A549 treated with RU486 at 1 μM for 4 hours (cell line): Measurements from ENCODE around the gene ARHGAP11A. TPM values are rescaled to one million over a fixed set of nuclear protein-coding genes. Genes with fewer than 3 reads are reported as not detected.

ENCODE experiments used
- total RNA-seq: library from RNA; stranded (reverse); fragments of 200-300 nt; extraction: Qiagen RNA extraction; gene quantifications from 5 replicates; pipeline ENCODE4 v1.2.3, GENCODE V29; 2022; ENCODE audit warnings: low read depth

The ARHGAP11A gene, protein sequence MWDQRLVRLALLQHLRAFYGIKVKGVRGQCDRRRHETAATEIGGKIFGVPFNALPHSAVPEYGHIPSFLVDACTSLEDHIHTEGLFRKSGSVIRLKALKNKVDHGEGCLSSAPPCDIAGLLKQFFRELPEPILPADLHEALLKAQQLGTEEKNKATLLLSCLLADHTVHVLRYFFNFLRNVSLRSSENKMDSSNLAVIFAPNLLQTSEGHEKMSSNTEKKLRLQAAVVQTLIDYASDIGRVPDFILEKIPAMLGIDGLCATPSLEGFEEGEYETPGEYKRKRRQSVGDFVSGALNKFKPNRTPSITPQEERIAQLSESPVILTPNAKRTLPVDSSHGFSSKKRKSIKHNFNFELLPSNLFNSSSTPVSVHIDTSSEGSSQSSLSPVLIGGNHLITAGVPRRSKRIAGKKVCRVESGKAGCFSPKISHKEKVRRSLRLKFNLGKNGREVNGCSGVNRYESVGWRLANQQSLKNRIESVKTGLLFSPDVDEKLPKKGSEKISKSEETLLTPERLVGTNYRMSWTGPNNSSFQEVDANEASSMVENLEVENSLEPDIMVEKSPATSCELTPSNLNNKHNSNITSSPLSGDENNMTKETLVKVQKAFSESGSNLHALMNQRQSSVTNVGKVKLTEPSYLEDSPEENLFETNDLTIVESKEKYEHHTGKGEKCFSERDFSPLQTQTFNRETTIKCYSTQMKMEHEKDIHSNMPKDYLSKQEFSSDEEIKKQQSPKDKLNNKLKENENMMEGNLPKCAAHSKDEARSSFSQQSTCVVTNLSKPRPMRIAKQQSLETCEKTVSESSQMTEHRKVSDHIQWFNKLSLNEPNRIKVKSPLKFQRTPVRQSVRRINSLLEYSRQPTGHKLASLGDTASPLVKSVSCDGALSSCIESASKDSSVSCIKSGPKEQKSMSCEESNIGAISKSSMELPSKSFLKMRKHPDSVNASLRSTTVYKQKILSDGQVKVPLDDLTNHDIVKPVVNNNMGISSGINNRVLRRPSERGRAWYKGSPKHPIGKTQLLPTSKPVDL
- total RNA-seq: 46.5 to 102 TPM (median 75.8 TPM) in 5 replicates

DNA sequence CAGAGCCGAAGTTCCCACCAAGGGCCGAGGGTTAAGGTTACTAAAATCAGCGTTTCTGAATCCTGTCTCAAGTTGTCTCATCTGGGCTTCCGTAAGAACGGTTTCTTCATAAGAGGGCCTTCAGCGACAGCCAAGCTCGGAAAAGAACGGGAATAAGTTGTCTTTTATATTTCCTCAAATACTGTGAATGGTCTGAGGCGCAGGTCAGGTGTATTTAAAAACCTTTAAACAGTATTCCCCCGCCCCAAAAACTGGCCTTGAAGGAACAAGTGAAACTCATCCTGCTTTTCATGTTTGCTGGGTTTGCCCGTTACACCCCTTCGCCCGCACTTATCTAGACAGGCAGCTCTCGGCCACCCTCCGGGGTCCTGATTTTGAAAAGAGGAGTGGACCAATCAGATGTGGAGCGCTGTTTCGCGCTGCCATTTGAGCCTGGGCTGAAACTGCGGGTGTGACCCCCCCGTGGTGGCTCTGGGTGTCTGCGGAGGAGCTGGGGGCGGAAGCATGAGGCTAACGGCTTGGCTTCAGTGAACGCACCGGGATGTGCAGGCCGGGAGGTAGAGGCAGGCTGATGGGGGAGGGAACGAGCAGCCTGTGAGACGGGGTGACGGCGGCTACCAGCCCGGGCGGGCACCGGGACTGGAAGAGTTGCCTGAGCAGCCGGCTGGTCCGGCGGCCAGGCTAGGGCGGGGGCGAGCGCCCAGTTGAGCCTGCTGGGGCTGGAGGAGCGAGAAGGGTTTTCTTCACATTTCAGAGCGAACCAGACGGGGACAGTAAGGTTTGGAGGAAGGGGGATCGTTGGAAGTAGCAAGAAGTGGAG lies at the start of gene ARHGAP11A:
Gene ARHGAP11A (plus strand): TSS at position 454 of the 820 bp plus-strand sequence. CDS start 708 bp downstream, outside the sequence.

GRCh38 chr15:32593151-32593550 lies 22.2 kb upstream of the ARHGAP11A start, which contains the start of gene GOLGA8N:
TSS of gene GOLGA8N (plus strand) at chr15:32593456.

DNA sequence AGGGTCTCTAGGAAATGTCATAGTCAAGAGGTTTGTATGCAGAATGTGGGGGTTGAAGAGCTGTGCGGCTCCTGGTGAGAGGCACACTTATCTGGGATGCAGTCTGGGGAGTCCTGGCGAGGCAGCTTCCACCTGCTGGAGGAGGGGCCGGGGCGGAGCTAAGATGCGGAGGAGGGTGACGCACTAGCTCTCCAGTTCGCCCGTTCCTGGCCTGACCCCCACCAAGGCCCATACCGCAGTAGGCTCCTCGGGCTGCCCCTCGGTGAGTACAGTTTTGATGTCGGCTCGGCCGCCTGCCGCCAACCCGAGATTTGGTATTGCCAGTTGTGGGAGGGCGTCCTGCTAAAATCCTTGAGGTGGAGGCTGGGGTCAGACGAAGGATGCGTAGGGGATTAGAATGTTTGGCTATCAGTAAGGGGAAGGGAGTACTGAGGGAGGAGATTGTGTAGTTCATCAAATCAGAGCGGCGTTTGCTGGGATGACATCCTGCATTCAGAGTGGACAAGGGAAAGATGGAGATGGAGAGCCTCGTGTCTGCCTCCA lies 26.3 kb downstream of the ARHGAP11A start, which contains the start of gene SCG5:
Gene SCG5 (plus strand): TSS at position 194 of the 543 bp plus-strand sequence. CDS start 1,883 bp downstream, outside the sequence.

Other genes starting within 250 kb of the ARHGAP11A start
- 0.42 to 1.0 TPM (median 0.75 TPM) in 5 replicates for gene GOLGA8K, start 212.2 kb upstream of the ARHGAP11A start, total RNA-seq
- 0.13 to 0.64 TPM (median 0.31 TPM) in 5 replicates for gene GOLGA8O, start 159.9 kb upstream of the ARHGAP11A start, total RNA-seq
- 0.31 to 1.4 TPM (median 1.2 TPM) in 5 replicates for gene GOLGA8N, start 22.0 kb upstream of the ARHGAP11A start, total RNA-seq
- 2.0 to 3.1 TPM (median 2.5 TPM) in 5 replicates for gene SCG5, start 26.2 kb downstream of the ARHGAP11A start, total RNA-seq
- 6.0 to 16.3 TPM (median 8.2 TPM) in 5 replicates for gene GREM1, start 102.5 kb downstream of the ARHGAP11A start, total RNA-seq